Liver (tissue), 10 donors: ENCODE results near the gene STAM2. TPM values are rescaled to one million over a fixed set of nuclear protein-coding genes. Genes with fewer than 3 reads are reported as not detected.

Experiments
- DNase-seq: peaks from one replicate; pipeline ENCODE4 v3.0.0-alpha.2; 2017; ENCODE audit warnings: low spot score
- H3K27ac ChIP-seq, 2 donors: one replicate each; pipeline ENCODE4 v1.7.0; 2013; ENCODE audit warnings: inconsistent platforms in 2 of 2, low read length in 2 of 2, control low read depth in 1 of 2, low read depth in 1 of 2, mild to moderate bottlenecking in 1 of 2
- H3K27me3 ChIP-seq, 4 donors: one replicate each; pipeline versions ENCODE4 v1.6.1 to v1.7.0; 2013; ENCODE audit warnings: low read length in 3 of 4, inconsistent platforms in 1 of 4, mild to moderate bottlenecking in 1 of 4, moderate library complexity in 1 of 4; ENCODE audit not compliant: control insufficient read depth in 4 of 4, insufficient read depth in 4 of 4
- H3K36me3 ChIP-seq, 4 donors: one replicate each; pipeline versions ENCODE4 v1.6.1 to v1.7.0; 2013; ENCODE audit warnings: low read length in 3 of 4, mild to moderate bottlenecking in 3 of 4, low read depth in 1 of 4, moderate library complexity in 1 of 4; ENCODE audit not compliant: control insufficient read depth in 4 of 4, insufficient read depth in 3 of 4
- H3K4me1 ChIP-seq, 4 donors: one replicate each; pipeline versions ENCODE4 v1.6.1 to v1.7.0; 2013; ENCODE audit warnings: low read length in 3 of 4, mild to moderate bottlenecking in 3 of 4, moderate library complexity in 1 of 4; ENCODE audit not compliant: control insufficient read depth in 4 of 4, insufficient read depth in 4 of 4
- H3K4me3 ChIP-seq, 3 donors: one replicate each; pipeline versions ENCODE4 v1.6.1 to v1.7.0; 2013; ENCODE audit warnings: low read length in 3 of 3, control low read depth in 1 of 3, low read depth in 1 of 3, mild to moderate bottlenecking in 1 of 3
- H3K9ac ChIP-seq, 2 donors: one replicate each; pipeline ENCODE4 v1.7.0; 2013; ENCODE audit warnings: low read length in 2 of 2, mild to moderate bottlenecking in 2 of 2, moderate library complexity in 2 of 2, control low read depth in 1 of 2, low read depth in 1 of 2
- H3K9me3 ChIP-seq, 4 donors: one replicate each; pipeline versions ENCODE4 v1.6.1 to v1.7.0; 2013; ENCODE audit warnings: low read length in 3 of 4; ENCODE audit not compliant: control insufficient read depth in 4 of 4
- FOXA1 ChIP-seq: IDR thresholded peaks from 2 replicates; pipeline ENCODE4 v1.6.1; 2016; ENCODE audit warnings: antibody characterized with exemption
- HNF4A ChIP-seq, 2 donors: conservative IDR thresholded peaks; 2 replicates each; pipeline ENCODE4 v1.6.1; 2016; ENCODE audit warnings: antibody characterized with exemption in 2 of 2, mild to moderate bottlenecking in 2 of 2
- JUND ChIP-seq, 2 donors: IDR thresholded peaks; 2 replicates each; pipeline ENCODE4 v1.6.1; 2016; ENCODE audit warnings: antibody characterized with exemption in 2 of 2
- RAD21 ChIP-seq, 2 donors: IDR thresholded peaks; 2 replicates each; pipeline ENCODE4 v1.6.1; 2016; ENCODE audit warnings: antibody characterized with exemption in 2 of 2, mild to moderate bottlenecking in 2 of 2
- RXRA ChIP-seq, 2 donors: IDR thresholded peaks; 2 replicates each; pipeline ENCODE4 v1.6.1; 2017 to 2018; ENCODE audit warnings: antibody characterized with exemption in 2 of 2, mild to moderate bottlenecking in 1 of 2
- SP1 ChIP-seq: IDR thresholded peaks from 2 replicates; pipeline ENCODE4 v1.6.1; 2018; ENCODE audit warnings: antibody characterized with exemption, mild to moderate bottlenecking
- TAF1 ChIP-seq: conservative IDR thresholded peaks from 2 replicates; pipeline ENCODE4 v1.6.1; 2016; ENCODE audit warnings: antibody characterized with exemption, mild to moderate bottlenecking
- YY1 ChIP-seq: IDR thresholded peaks from 2 replicates; pipeline ENCODE4 v1.6.1; 2016; ENCODE audit warnings: antibody characterized with exemption, mild to moderate bottlenecking
- WGBS: extraction: QIAGEN DNeasy Blood & Tissue Kit; methylation state at CpG from one replicate; pipeline ENCODE4 v1.1.7; 2013; 5-methylcytosine and 5-hydroxymethylcytosine counted together
- polyA plus RNA-seq, 2 donors: library from polyadenylated mRNA; stranded (reverse) in 1 of 2; unstranded in 1 of 2; fragments of 200-250 nt in 1 of 2; fragments of >200 nt in 1 of 2; fragmentation: Nextera tagmentation in 1 of 2; extraction: Ambion mirVana in 1 of 2; gene quantifications; one replicate each; pipeline versions ENCODE4 v1.2.1 to v1.2.3, GENCODE V29; 2013 to 2015
- small RNA-seq: library from RNA; depleted of rRNA; stranded (forward); fragments of <200 nt; gene quantifications from one replicate; pipeline ENCODE3, GENCODE V24; 2014
- total RNA-seq, 2 donors: library from RNA; depleted of rRNA; stranded (reverse); fragments of >200 nt; gene quantifications; one replicate each; pipeline ENCODE4 v1.2.3, GENCODE V29; 2014
- TF ChIP-seq, protein P1 (sequence below): IDR thresholded peaks from 2 replicates; pipeline ENCODE4 v1.6.1; 2016; ENCODE audit warnings: antibody characterized with exemption
- donor health status: healthy.
- donor health status: healthy.
- donor health status: healthy.
- donor health status: healthy.
- donor health status: healthy.

Gene STAM2
- total and polyA plus RNA-seq, 4 donors, result 4.0 to 18.0 (median 7.2) TPM

DNA sequence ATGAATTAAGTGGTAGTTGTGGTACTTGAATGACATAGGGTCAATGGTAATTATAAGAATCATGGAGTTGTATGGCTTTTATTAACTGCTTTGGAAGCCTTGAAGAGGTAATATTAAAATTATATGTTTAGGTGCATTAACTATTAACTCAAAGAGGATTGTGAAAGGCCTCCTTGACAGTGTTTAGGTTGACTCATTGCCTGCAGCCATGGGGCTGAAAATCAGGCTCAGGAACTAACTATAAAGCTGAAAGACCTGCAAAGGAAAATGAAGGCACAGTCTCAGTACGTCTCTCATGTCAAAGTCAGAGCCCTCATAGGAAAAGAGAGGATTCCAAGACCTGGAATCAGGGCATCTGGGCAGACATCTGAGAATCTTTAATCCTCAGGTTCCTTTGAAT is 107.7 kb downstream of the STAM2 start:
- TF ChIP-seq RXRA (IDR thresholded peaks at IDR 0.05) (no peak), FOXA1 (no peak), JUND (IDR thresholded peaks at IDR 0.05) (no peak), YY1 (no peak), RAD21 (IDR thresholded peaks at IDR 0.05) (no peak), SP1 (no peak), HNF4A (conservative IDR thresholded peaks at IDR 0.05) (no peak), TAF1 (no peak)
- TF ChIP-seq, protein P1, sequence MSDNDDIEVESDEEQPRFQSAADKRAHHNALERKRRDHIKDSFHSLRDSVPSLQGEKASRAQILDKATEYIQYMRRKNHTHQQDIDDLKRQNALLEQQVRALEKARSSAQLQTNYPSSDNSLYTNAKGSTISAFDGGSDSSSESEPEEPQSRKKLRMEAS, result no peak
- Histone ChIP-seq H3K9ac (no peak overlapping the region), H3K27ac (no peak overlapping the region), H3K4me1 (no peaks in the 10 kb centered on the region), H3K9me3 (no peaks in the 10 kb centered on the region), H3K4me3 (no peak overlapping the region), H3K36me3 (no peaks in the 10 kb centered on the region), H3K27me3 (no peaks in the 10 kb centered on the region)
- WGBS, result 96% methylated on average over 1 of the region's 1 CpG
- no peak for DNase-seq

Small RNA genes within 50 kb of the gene (small RNA-seq; reads per million reads assigned to genes)
- not detected for gene RPL30P2

Other genes starting within 250 kb of the STAM2 start
- under 1 TPM; 0.33 to 0.50 TPM for gene CACNB4, start 76.7 kb downstream of the STAM2 start, total RNA-seq
- gene CACNB4, start 76.7 kb downstream of the STAM2 start, polyA plus RNA-seq, result under 1 TPM; 0.02 to 0.08 TPM
- gene FMNL2, start 159.4 kb upstream of the STAM2 start, total RNA-seq, result 1 to 10 TPM; 7.7 to 9.3 TPM
- gene FMNL2, start 159.4 kb upstream of the STAM2 start, polyA plus RNA-seq, result 1 to 10 TPM; 1.5 to 2.5 TPM